Central memory CD8-positive, alpha-beta T cell (primary cell): ENCODE measurements around the gene KLHL17.

Experiments used
- ATAC-seq: fragments of 150-1000 bp; cut with Tn5 transposase; replicated peaks from 2 replicates; pipeline ENCODE4 v1.10.0; 2022; ENCODE audit warnings: mild to moderate bottlenecking, moderate FRiP score, moderate number of reproducible peaks; ENCODE audit not compliant: poor library complexity, severe bottlenecking; ENCODE audit errors: extremely low read depth
- DNase-seq, 2 donors: peaks; one replicate each; pipeline ENCODE4 v3.0.0; 2021; ENCODE audit warnings: low spot score in 2 of 2
- H3K27ac Mint-ChIP-seq: one replicate; pipeline ENCODE4 v1.8.0; 2022; ENCODE audit warnings: low read depth, mild to moderate bottlenecking, moderate library complexity, mixed read lengths
- H3K27me3 Mint-ChIP-seq: one replicate; pipeline ENCODE4 v1.8.0; 2022; ENCODE audit warnings: mixed read lengths
- H3K36me3 Mint-ChIP-seq: one replicate; pipeline ENCODE4 v1.8.0; 2022; ENCODE audit warnings: mild to moderate bottlenecking, moderate library complexity, mixed read lengths; ENCODE audit not compliant: insufficient read depth
- H3K4me1 Mint-ChIP-seq: one replicate; pipeline ENCODE4 v1.8.0; 2022; ENCODE audit warnings: mixed read lengths
- H3K4me3 Mint-ChIP-seq: one replicate; pipeline ENCODE4 v1.8.0; 2022; ENCODE audit warnings: mild to moderate bottlenecking, moderate library complexity, mixed read lengths
- H3K9me3 Mint-ChIP-seq: one replicate; pipeline ENCODE4 v1.8.0; 2022; ENCODE audit warnings: mixed read lengths

The KLHL17 gene

GRCh38 chr1:960363-961131 is at the start of gene KLHL17:
Gene KLHL17 (plus strand): TSS chr1:960584. CDS start chr1:960694, 110 bp downstream.
- Mint-ChIP-seq H3K27ac (no peak within 1 kb of the TSS), H3K27me3 (no peaks in the 10 kb centered on the region), H3K4me3 (peak within 1 kb of the TSS; percentile 88), H3K4me1 (peaks cover 20% of the 10 kb centered on the region), H3K9me3 (no peaks in the 10 kb centered on the region), H3K36me3 (peaks cover 20% of the 10 kb centered on the region)
- DNase-seq (peak; percentile 47 to 54), ATAC-seq (peak; percentile 52)

- Mint-ChIP-seq H3K4me3 (no peak overlapping the region), H3K27me3 (peaks cover 73% of the 10 kb centered on the region), H3K36me3 (peaks cover 1% of the 10 kb centered on the region), H3K4me1 (peaks cover 13% of the 10 kb centered on the region), H3K27ac (no peak overlapping the region), H3K9me3 (no peaks in the 10 kb centered on the region)
- ATAC-seq = no peak
- DNase-seq = no peak
Measured at GRCh38 chr1:910881-911721, 49.3 kb upstream of the KLHL17 start.

- ATAC-seq (no peak), DNase-seq (no peak)
- H3K4me1 Mint-ChIP-seq = peaks cover 13% of the 10 kb centered on the region
- H3K27me3 Mint-ChIP-seq = peaks cover 68% of the 10 kb centered on the region
- H3K4me3 Mint-ChIP-seq = no peak overlapping the region
- no peaks in the 10 kb centered on the region for H3K9me3 Mint-ChIP-seq
- no peak overlapping the region for H3K27ac Mint-ChIP-seq
- peaks cover 1% of the 10 kb centered on the region for H3K36me3 Mint-ChIP-seq
Measured at GRCh38 chr1:911875-912739, 48.3 kb upstream of the KLHL17 start.

DNA sequence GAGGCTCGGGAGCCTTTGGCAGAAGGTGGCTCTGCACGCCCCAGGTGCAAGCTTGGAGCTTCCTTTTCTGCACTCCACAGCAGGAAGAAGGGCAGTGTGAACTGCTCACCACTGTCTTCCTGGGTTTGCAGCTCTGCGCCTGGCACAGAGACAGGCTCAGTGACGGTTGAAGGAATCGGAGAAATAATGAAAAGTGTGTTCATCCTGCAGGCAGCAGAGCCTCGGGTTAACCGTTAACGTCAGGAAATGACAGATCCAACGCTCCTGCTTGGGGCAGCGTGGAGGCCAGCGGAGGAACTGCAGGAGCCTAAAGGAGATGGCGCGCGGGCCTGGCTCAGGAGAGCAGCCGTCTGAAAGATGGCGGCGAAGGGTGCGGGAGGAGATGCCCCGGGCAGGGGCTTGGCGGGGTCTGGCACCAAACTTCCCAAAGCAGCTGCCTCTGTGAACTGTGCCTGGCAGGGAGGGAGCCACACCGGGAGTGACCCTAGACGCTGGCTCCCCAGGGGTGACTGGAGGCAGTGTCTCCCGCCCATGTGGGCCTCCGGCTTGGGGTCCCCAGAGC is 47.6 kb upstream of the KLHL17 start:
- H3K27me3 Mint-ChIP-seq = peaks cover 70% of the 10 kb centered on the region
- ATAC-seq (no peak), DNase-seq (no peak)
- no peak overlapping the region for H3K27ac Mint-ChIP-seq
- no peak overlapping the region for H3K4me3 Mint-ChIP-seq
- peaks cover 1% of the 10 kb centered on the region for H3K36me3 Mint-ChIP-seq
- H3K4me1 Mint-ChIP-seq = peaks cover 13% of the 10 kb centered on the region
- no peaks in the 10 kb centered on the region for H3K9me3 Mint-ChIP-seq

GRCh38 chr1:913491-914130 is 46.8 kb upstream of the KLHL17 start:
- H3K27me3 Mint-ChIP-seq = peaks cover 72% of the 10 kb centered on the region
- peaks cover 13% of the 10 kb centered on the region for H3K4me1 Mint-ChIP-seq
- H3K9me3 Mint-ChIP-seq = no peaks in the 10 kb centered on the region
- H3K4me3 Mint-ChIP-seq = no peak overlapping the region
- no peak for ATAC-seq
- DNase-seq = no peak
- peaks cover 1% of the 10 kb centered on the region for H3K36me3 Mint-ChIP-seq
- no peak overlapping the region for H3K27ac Mint-ChIP-seq

DNA sequence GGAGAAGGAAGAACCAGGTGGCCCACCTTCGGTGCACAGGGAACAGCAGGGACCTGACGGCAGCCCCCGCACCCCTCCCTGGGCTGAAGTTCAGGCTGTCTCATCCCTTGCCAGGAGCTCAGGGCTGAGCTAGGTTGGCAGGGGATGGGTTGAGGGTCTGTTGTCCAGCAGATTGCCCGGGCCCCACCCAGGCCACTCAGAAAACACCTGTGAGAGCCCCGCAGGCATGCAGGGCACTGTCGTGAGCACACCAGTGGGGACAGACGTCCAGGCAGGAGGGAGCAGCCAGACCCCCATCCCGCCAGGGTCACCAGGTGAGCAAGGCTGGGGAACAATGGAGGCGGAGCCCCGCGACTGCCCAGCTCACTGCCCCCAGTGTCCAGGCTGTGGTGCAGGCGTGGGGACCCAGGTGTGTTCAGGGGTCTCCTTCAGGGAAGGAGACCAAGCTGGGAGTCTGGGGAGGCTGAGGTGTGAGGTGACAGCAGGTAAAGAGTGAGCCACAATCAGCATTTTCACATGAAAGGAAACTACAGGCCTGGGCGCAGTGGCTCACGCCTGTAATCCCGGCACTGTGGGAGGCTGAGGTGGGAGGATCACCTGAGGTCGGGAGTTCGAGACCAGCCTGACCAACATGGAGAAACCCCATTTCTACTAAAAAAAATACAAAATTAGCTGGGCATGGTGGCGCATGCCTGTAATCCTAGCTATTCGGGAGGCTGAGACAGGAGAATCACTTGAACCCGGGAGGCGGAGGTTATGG is 46.1 kb upstream of the KLHL17 start:
- ATAC-seq = no peak
- Mint-ChIP-seq H3K4me3 (no peak overlapping the region), H3K27ac (no peak overlapping the region), H3K4me1 (peaks cover 13% of the 10 kb centered on the region), H3K27me3 (peaks cover 79% of the 10 kb centered on the region), H3K36me3 (peaks cover 1% of the 10 kb centered on the region), H3K9me3 (no peaks in the 10 kb centered on the region)
- DNase-seq = no peak

- no peak overlapping the region for H3K27ac Mint-ChIP-seq
- ATAC-seq (no peak), DNase-seq (no peak)
- H3K4me1 Mint-ChIP-seq = peaks cover 13% of the 10 kb centered on the region
- peaks cover 79% of the 10 kb centered on the region for H3K27me3 Mint-ChIP-seq
- peaks cover 1% of the 10 kb centered on the region for H3K36me3 Mint-ChIP-seq
- H3K9me3 Mint-ChIP-seq = no peaks in the 10 kb centered on the region
- no peak overlapping the region for H3K4me3 Mint-ChIP-seq
Measured at GRCh38 chr1:914891-915280, 45.5 kb upstream of the KLHL17 start.

GRCh38 chr1:915295-916172 is 44.9 kb upstream of the KLHL17 start:
- H3K9me3 Mint-ChIP-seq = no peaks in the 10 kb centered on the region
- H3K4me1 Mint-ChIP-seq = peaks cover 13% of the 10 kb centered on the region
- peaks cover 1% of the 10 kb centered on the region for H3K36me3 Mint-ChIP-seq
- H3K27ac Mint-ChIP-seq = no peak overlapping the region
- H3K4me3 Mint-ChIP-seq = no peak overlapping the region
- DNase-seq (no peak), ATAC-seq (no peak)
- peaks cover 84% of the 10 kb centered on the region for H3K27me3 Mint-ChIP-seq

DNA sequence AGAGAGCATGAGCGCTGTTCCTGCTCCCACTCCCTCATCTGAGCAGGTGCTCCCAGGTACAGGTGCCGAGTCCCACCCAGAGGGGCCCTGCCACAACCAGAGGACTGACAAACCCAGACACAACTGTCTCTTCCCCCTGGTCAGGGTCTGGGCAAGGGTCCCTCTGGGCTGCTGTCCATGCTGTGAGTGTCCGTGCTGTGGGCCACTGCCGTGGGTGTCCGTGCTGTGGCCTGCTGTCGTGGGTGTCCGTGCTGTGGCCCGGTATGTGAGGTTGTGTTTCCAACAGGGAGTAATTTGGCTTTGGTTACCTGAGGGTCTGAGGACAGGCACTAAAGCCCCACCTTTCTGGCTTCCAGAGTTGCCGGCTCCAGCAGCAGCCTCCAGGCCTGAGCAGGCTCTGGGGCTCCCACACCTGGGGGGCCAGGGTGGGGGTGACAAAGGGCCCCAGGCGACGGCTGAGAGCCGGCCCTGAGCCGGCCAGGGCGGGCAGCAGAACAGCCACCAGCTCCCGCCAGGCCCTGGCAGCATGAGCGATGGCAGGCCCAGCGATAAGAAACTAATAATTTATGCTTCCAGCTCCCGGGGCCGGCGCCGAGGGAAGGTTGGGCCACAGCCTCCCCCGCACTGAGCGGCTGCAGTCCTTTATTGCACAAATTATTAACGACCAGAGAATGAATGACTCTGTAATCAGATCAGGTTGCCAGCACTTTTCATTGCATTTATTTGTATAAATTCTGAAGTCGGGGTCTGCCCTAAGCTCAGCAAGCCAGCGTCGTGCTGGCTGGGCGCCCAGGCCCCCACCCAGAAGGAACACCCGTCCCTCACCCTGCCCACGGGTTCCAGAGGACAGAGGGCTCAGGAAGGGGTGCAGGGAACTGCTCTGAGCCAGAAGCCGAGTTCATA is 44.0 kb upstream of the KLHL17 start:
- H3K4me1 Mint-ChIP-seq = peaks cover 11% of the 10 kb centered on the region
- peaks cover 1% of the 10 kb centered on the region for H3K36me3 Mint-ChIP-seq
- peaks cover 84% of the 10 kb centered on the region for H3K27me3 Mint-ChIP-seq

DNA sequence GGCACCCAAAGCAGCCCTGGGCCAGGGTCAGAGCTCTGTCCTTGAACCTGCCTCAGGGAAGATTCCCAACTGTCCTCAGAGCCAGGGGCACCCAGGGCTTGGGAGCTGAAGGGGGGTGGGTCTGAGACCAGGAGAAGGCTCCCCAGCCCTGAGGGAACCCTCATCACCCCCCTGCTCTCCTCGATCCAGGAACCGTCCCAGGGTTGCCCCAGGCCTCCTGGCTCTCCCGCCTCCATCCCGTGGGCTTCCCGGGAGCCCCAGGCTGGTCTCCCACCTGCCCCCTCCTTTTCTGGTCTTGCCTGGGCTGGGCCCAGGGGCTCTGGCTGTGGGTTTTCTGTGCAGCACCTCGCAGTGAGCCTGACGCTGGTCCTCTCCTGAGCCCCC is 43.3 kb upstream of the KLHL17 start:
- DNase-seq (no peak), ATAC-seq (no peak)
- H3K27me3 Mint-ChIP-seq = peaks cover 85% of the 10 kb centered on the region
- H3K36me3 Mint-ChIP-seq = peaks cover 1% of the 10 kb centered on the region
- no peaks in the 10 kb centered on the region for H3K9me3 Mint-ChIP-seq
- H3K4me1 Mint-ChIP-seq = peaks cover 12% of the 10 kb centered on the region
- H3K27ac Mint-ChIP-seq = no peak overlapping the region
- no peak overlapping the region for H3K4me3 Mint-ChIP-seq

More for the DNA sequence above, 44.0 kb upstream of the KLHL17 start:
- DNase-seq = no peak
- Mint-ChIP-seq H3K4me3 (no peak overlapping the region), H3K27ac (no peak overlapping the region), H3K9me3 (no peaks in the 10 kb centered on the region)
- no peak for ATAC-seq
